HepG2 (cell line): Measurements from ENCODE around the gene MIF4GD. TPM values are rescaled to one million over a fixed set of nuclear protein-coding genes. Genes with fewer than 3 reads are reported as not detected.

ENCODE experiments used
- CEBPB ChIP-seq: IDR thresholded peaks from 2 replicates; pipeline ENCODE4 v1.6.1; 2011; ENCODE audit warnings: low read depth, low read length, improper control_type of control experiment, borderline replicate concordance
- GTF3A ChIP-seq: sonication (generic); formaldehyde crosslinking; conservative IDR thresholded peaks from 2 replicates; pipeline ENCODE4 v1.4.0; 2020; ENCODE audit warnings: mild to moderate bottlenecking, missing genetic modification reagents
- HES4 ChIP-seq: sonication (generic); formaldehyde crosslinking; IDR thresholded peaks from 2 replicates; pipeline ENCODE4 v1.9.0; 2021; ENCODE audit warnings: mild to moderate bottlenecking, missing genetic modification reagents, borderline replicate concordance
- HOXD1 ChIP-seq: sonication (generic); formaldehyde crosslinking; IDR thresholded peaks from 2 replicates; pipeline ENCODE4 v1.5.0; 2020; ENCODE audit warnings: missing genetic modification reagents
- IRF2 ChIP-seq: IDR thresholded peaks from 2 replicates; pipeline ENCODE4 v1.6.1; 2018; ENCODE audit warnings: missing genetic modification reagents, missing compliant biosample characterization
- NFE2 ChIP-seq: sonication (generic); formaldehyde crosslinking; IDR thresholded peaks from 2 replicates; pipeline ENCODE4 v1.4.0; 2020; ENCODE audit warnings: missing genetic modification reagents
- NFE2L1 ChIP-seq: sonication (generic); formaldehyde crosslinking; IDR thresholded peaks from 2 replicates; pipeline ENCODE4 v1.4.0; 2020; ENCODE audit warnings: missing genetic modification reagents, mild to moderate bottlenecking, borderline replicate concordance
- PHF21A ChIP-seq: sonication (generic); formaldehyde crosslinking; IDR thresholded peaks from 2 replicates; pipeline ENCODE4 v1.5.0; 2020; ENCODE audit warnings: mild to moderate bottlenecking, missing genetic modification reagents
- SMAD1 ChIP-seq: sonication (generic); formaldehyde crosslinking; IDR thresholded peaks from 2 replicates; pipeline ENCODE4 v1.4.0; 2020; ENCODE audit warnings: missing genetic modification reagents, low read depth, mild to moderate bottlenecking, borderline replicate concordance
- TCF12 ChIP-seq, 2 experiments: fragments of 450-650 bp in 1 of 2; sonication (generic) in 1 of 2; formaldehyde crosslinking in 1 of 2; IDR thresholded peaks; 2 replicates each; pipeline versions ENCODE4 v1.6.1 to v1.8.0; 2017 to 2022; ENCODE audit warnings: antibody characterized with exemption in 1 of 2, mild to moderate bottlenecking in 1 of 2, missing genetic modification reagents in 1 of 2, moderate library complexity in 1 of 2
- TSC22D2 ChIP-seq: sonication (generic); formaldehyde crosslinking; IDR thresholded peaks from 2 replicates; pipeline ENCODE4 v1.5.1; 2020; ENCODE audit warnings: missing genetic modification reagents, mild to moderate bottlenecking, borderline replicate concordance
- XBP1 ChIP-seq: sonication (generic); formaldehyde crosslinking; IDR thresholded peaks from 2 replicates; pipeline ENCODE4 v1.5.0; 2020; ENCODE audit warnings: missing genetic modification reagents
- ZNF335 ChIP-seq: sonication (generic); formaldehyde crosslinking; IDR thresholded peaks from 2 replicates; pipeline ENCODE4 v1.4.0; 2020; ENCODE audit warnings: missing genetic modification reagents
- ZNF34 ChIP-seq: sonication (generic); formaldehyde crosslinking; IDR thresholded peaks from 2 replicates; pipeline ENCODE4 v1.4.0; 2020; ENCODE audit warnings: mild to moderate bottlenecking, missing genetic modification reagents, borderline replicate concordance
- ZNF777 ChIP-seq: sonication (generic); formaldehyde crosslinking; IDR thresholded peaks from 2 replicates; pipeline ENCODE4 v1.4.0; 2020; ENCODE audit warnings: missing genetic modification reagents
- ZNF788 ChIP-seq: sonication (generic); formaldehyde crosslinking; IDR thresholded peaks from 2 replicates; pipeline ENCODE4 v1.5.0; 2020; ENCODE audit warnings: mild to moderate bottlenecking, missing genetic modification reagents, borderline replicate concordance
- ZNF878 ChIP-seq: sonication (generic); formaldehyde crosslinking; IDR thresholded peaks from 2 replicates; pipeline ENCODE4 v1.8.1; 2023; ENCODE audit warnings: mild to moderate bottlenecking, missing genetic modification reagents, moderate library complexity
- ZSCAN29 ChIP-seq: sonication (generic); formaldehyde crosslinking; conservative IDR thresholded peaks from 2 replicates; pipeline ENCODE4 v1.4.0; 2020; ENCODE audit warnings: mild to moderate bottlenecking, missing genetic modification reagents
- polyA plus RNA-seq, 8 experiments: library from polyadenylated mRNA; depleted of rRNA in 3 of 8; stranded (reverse) in 7 of 8; unstranded in 1 of 8; fragments of >200 nt; fragmentation: Illumina TruSeq in 4 of 8; extraction: Trizol in 4 of 8; gene quantifications; 2 replicates each; pipeline versions ENCODE4 v1.2.1 to v1.2.3, GENCODE V29; 2011 to 2016; ENCODE audit warnings: low read depth in 4 of 8, missing spikeins in 1 of 8, mixed read lengths in 1 of 8; ENCODE audit not compliant: insufficient read depth in 1 of 8
- total RNA-seq, 5 experiments: library from RNA; depleted of rRNA; stranded (reverse); fragments of >200 nt; fragmentation: Illumina TruSeq; extraction: Trizol; gene quantifications; 2 replicates each; pipeline ENCODE4 v1.2.3, GENCODE V29; 2016; ENCODE audit warnings: low read depth in 1 of 5
- TF ChIP-seq, protein P1 (sequence below): sonication (generic); formaldehyde crosslinking; IDR thresholded peaks from 2 replicates; pipeline ENCODE4 v1.5.1; 2020; ENCODE audit warnings: missing genetic modification reagents, mild to moderate bottlenecking, borderline replicate concordance
- TF ChIP-seq, protein P2 (sequence below): sonication (generic); formaldehyde crosslinking; IDR thresholded peaks from 2 replicates; pipeline ENCODE4 v1.4.0; 2020; ENCODE audit warnings: mild to moderate bottlenecking, low read depth, missing genetic modification reagents
- TF ChIP-seq, protein P3 (sequence below): sonication (generic); formaldehyde crosslinking; IDR thresholded peaks from 2 replicates; pipeline ENCODE4 v1.4.0; 2020; ENCODE audit warnings: missing genetic modification reagents
- TF ChIP-seq, protein P4 (sequence below): conservative IDR thresholded peaks from 2 replicates; pipeline ENCODE4 v1.6.1; 2018; ENCODE audit warnings: missing genetic modification reagents

MIF4GD gene
- total and polyA plus RNA-seq, 2 of the 13 experiments (the other 11 are each of a cell fraction or from before 2014, with no cell fraction given), result 14.0 to 28.0 TPM

DNA sequence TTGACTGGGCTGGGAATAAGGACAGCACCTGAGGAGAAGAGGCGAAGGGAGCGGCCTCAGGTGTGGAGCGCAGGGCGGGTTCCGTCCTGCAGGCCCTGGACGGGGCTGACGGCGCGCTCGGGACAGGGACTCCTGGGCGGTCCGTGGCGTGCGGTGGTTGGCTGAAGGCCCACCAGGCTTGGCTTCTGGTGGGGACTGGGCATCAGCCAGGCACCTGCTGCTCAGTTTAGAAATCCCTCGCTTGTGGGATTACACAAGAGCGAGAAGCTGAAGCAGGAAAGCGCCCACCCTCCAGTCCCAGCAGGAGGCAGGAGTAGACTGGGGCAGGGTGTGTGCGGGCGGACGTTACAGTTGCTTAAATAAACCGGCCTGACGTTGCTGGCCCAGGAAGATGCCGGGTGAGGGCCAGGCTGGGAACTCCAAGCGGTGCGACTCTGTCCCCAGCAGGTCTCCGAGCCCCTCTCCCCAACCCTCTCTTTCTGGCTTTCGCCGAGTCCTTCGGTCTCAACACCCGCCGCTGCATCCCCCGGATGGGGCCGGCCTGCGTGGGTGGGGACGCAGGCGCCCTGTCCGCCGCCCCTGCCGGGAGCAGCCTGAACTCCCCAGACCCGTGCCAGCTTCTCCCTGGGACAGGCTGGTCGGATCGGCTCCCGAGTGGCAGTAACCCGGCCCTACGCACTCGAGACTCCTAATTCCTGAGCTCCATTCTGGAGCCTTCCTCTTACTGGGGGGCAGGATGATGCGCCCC, 639 bp downstream of the MIF4GD start (continued):
- TF ChIP-seq, protein P1, sequence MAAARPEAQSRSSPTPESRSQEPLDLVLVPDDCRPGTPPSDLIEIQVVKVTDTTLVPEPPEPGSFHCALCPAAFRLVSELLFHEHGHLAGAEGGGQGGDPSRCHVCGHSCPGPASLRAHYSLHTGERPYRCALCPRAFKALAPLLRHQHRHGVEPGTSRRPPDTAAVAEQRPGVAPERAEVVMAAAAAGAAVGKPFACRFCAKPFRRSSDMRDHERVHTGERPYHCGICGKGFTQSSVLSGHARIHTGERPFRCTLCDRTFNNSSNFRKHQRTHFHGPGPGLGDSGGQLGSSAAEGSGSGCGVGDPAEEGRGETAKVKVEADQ (CRISPR knock-in tag), result no peak
- TF ChIP-seq XBP1 (no peak), TSC22D2 (CRISPR knock-in tag) (no peak; the same call in 1 of the 2 replicates), TCF12 (IDR thresholded peaks at IDR 0.05) (no peak), TCF12 (CRISPR knock-in tag; IDR thresholded peaks at IDR 0.05) (peak; percentile 23; the same call in 1 of the 2 replicates), HES4 (CRISPR knock-in tag) (peak; percentile 66; the same call in 1 of the 2 replicates), ZSCAN29 (0 out of 2 replicates have a peak, but pooled peaks have one; percentile 48), ZNF34 (CRISPR knock-in tag) (peak; percentile 59; the same call in 1 of the 2 replicates), HOXD1 (CRISPR knock-in tag) (no peak), ZNF788 (CRISPR knock-in tag) (peak; percentile 64), ZNF335 (CRISPR knock-in tag) (peak; percentile 96), CEBPB (peak; percentile 91), NFE2 (CRISPR knock-in tag) (no peak), SMAD1 (CRISPR knock-in tag) (no peak; the same call in 1 of the 2 replicates), NFE2L1 (peak; percentile 65; the same call in 1 of the 2 replicates), ZNF878 (CRISPR knock-in tag) (no peak), GTF3A (CRISPR knock-in tag) (no peak), IRF2 (CRISPR knock-in tag) (peak; percentile 73; the same call in 1 of the 2 replicates), ZNF777 (peak; percentile 89), PHF21A (CRISPR knock-in tag) (peak; percentile 80)
- TF ChIP-seq, protein P2, sequence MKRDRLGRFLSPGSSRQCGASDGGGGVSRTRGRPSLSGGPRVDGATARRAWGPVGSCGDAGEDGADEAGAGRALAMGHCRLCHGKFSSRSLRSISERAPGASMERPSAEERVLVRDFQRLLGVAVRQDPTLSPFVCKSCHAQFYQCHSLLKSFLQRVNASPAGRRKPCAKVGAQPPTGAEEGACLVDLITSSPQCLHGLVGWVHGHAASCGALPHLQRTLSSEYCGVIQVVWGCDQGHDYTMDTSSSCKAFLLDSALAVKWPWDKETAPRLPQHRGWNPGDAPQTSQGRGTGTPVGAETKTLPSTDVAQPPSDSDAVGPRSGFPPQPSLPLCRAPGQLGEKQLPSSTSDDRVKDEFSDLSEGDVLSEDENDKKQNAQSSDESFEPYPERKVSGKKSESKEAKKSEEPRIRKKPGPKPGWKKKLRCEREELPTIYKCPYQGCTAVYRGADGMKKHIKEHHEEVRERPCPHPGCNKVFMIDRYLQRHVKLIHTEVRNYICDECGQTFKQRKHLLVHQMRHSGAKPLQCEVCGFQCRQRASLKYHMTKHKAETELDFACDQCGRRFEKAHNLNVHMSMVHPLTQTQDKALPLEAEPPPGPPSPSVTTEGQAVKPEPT (CRISPR knock-in tag), result no peak
- TF ChIP-seq, protein P3, sequence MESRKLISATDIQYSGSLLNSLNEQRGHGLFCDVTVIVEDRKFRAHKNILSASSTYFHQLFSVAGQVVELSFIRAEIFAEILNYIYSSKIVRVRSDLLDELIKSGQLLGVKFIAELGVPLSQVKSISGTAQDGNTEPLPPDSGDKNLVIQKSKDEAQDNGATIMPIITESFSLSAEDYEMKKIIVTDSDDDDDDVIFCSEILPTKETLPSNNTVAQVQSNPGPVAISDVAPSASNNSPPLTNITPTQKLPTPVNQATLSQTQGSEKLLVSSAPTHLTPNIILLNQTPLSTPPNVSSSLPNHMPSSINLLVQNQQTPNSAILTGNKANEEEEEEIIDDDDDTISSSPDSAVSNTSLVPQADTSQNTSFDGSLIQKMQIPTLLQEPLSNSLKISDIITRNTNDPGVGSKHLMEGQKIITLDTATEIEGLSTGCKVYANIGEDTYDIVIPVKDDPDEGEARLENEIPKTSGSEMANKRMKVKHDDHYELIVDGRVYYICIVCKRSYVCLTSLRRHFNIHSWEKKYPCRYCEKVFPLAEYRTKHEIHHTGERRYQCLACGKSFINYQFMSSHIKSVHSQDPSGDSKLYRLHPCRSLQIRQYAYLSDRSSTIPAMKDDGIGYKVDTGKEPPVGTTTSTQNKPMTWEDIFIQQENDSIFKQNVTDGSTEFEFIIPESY, result peak; percentile 47
- TF ChIP-seq, protein P4, sequence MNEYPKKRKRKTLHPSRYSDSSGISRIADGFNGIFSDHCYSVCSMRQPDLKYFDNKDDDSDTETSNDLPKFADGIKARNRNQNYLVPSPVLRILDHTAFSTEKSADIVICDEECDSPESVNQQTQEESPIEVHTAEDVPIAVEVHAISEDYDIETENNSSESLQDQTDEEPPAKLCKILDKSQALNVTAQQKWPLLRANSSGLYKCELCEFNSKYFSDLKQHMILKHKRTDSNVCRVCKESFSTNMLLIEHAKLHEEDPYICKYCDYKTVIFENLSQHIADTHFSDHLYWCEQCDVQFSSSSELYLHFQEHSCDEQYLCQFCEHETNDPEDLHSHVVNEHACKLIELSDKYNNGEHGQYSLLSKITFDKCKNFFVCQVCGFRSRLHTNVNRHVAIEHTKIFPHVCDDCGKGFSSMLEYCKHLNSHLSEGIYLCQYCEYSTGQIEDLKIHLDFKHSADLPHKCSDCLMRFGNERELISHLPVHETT (CRISPR knock-in tag), result no peak
